Mammary epithelial cell (primary cell): ENCODE measurements around the gene DUSP6.

Experiments used
- EZH2 ChIP-seq: IDR thresholded peaks from 2 replicates; pipeline ENCODE4 v1.6.1; 2012; ENCODE audit warnings: low read length, inconsistent platforms, borderline replicate concordance
- TF ChIP-seq, protein P1 (sequence below), 2 donors: IDR thresholded peaks in 1 of 2; conservative IDR thresholded peaks in 1 of 2; 2 replicates each; pipeline ENCODE4 v1.5.1; 2011 to 2012; ENCODE audit warnings: inconsistent platforms in 2 of 2, low read length in 2 of 2, mild to moderate bottlenecking in 2 of 2, control low read depth in 1 of 2, low read depth in 1 of 2; ENCODE audit not compliant: insufficient read depth in 1 of 2; ENCODE audit errors: extremely low read depth in 1 of 2

DNA sequence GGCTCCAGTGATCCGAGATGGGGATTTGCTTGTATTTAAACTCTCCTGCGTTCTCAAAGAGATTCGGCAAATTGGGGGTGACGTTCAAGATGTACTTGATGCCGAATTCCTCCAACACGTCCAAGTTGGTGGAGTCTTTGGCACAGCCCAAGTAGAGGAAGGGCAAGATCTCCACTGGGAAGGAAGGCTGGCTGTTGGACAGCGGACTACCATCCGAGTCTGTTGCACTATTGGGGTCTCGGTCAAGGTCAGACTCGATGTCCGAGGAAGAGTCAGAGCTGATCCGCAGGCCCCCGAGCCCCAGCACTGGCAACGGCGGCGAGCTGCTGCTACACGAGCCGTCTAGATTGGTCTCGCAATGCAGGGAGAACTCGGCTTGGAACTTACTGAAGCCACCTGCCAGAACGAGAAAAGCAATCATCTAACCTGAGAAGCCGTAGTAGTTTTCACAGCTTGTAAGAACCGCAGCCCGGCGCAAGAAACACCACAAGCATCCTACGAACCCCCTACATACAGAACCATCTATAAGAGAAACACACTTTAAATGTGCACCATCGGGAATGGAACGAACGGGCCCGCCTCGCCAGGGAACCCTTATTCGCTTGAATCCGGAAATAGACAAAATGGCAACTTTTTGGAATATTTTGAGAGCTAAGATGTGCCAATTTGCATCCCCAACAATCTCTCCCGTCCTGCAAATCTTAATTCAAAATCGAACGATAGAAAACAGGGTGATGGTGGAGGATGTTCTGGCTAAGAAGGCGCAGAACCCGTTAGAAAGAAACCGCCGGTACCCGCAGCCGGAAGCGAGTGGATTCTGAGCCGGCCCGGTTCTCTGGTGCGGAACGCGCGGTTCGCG lies 1.4 kb downstream of the DUSP6 start:
- TF ChIP-seq, protein P1, sequence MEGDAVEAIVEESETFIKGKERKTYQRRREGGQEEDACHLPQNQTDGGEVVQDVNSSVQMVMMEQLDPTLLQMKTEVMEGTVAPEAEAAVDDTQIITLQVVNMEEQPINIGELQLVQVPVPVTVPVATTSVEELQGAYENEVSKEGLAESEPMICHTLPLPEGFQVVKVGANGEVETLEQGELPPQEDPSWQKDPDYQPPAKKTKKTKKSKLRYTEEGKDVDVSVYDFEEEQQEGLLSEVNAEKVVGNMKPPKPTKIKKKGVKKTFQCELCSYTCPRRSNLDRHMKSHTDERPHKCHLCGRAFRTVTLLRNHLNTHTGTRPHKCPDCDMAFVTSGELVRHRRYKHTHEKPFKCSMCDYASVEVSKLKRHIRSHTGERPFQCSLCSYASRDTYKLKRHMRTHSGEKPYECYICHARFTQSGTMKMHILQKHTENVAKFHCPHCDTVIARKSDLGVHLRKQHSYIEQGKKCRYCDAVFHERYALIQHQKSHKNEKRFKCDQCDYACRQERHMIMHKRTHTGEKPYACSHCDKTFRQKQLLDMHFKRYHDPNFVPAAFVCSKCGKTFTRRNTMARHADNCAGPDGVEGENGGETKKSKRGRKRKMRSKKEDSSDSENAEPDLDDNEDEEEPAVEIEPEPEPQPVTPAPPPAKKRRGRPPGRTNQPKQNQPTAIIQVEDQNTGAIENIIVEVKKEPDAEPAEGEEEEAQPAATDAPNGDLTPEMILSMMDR (conservative IDR thresholded peaks at IDR 0.05 in 1 of 2, IDR thresholded peaks at IDR 0.05 in 1 of 2; ENCODE audit: extremely low read depth in 1 of 2, insufficient read depth in 1 of 2, low read depth in 1 of 2, low read length in 2 of 2), result no peak
- no peak for TF ChIP-seq EZH2
